Neuronal stem cell (in vitro differentiated cells): ENCODE measurements around the gene DENND6A.
"Not testable (repeated sequence)": the region's sequence is repeated elsewhere in the genome, so short reads cannot be mapped to it uniquely, and the experiment has no call there.

Experiments
- DNase-seq: peaks from one replicate; pipeline ENCODE4 v3.0.0-alpha.2; 2013; ENCODE audit warnings: low spot score
- H2AFZ ChIP-seq: one replicate; pipeline ENCODE4 v1.6.1; 2013; ENCODE audit warnings: mild to moderate bottlenecking, low read length, inconsistent platforms
- H2AK5ac ChIP-seq: 2 replicates; pipeline ENCODE4 v1.6.1; 2013; ENCODE audit warnings: low read depth, mild to moderate bottlenecking, inconsistent platforms, low read length, moderate library complexity, mixed read lengths
- H2BK120ac ChIP-seq: 2 replicates; pipeline ENCODE4 v1.6.1; 2013; ENCODE audit warnings: low read depth, mild to moderate bottlenecking, inconsistent platforms, low read length, moderate library complexity, mixed read lengths
- H2BK12ac ChIP-seq: one replicate; pipeline ENCODE4 v1.6.1; 2013; ENCODE audit warnings: low read length, inconsistent platforms
- H2BK15ac ChIP-seq: 2 replicates; pipeline ENCODE4 v1.6.1; 2013; ENCODE audit warnings: mild to moderate bottlenecking, low read length, inconsistent platforms, mixed read lengths
- H2BK5ac ChIP-seq: one replicate; pipeline ENCODE4 v1.6.1; 2013; ENCODE audit warnings: inconsistent platforms, mild to moderate bottlenecking, low read length, moderate library complexity
- H3K14ac ChIP-seq: one replicate; pipeline ENCODE4 v1.6.1; 2013; ENCODE audit warnings: low read length, inconsistent platforms
- H3K18ac ChIP-seq: 2 replicates; pipeline ENCODE4 v1.6.1; 2013; ENCODE audit warnings: low read length, inconsistent platforms
- H3K23ac ChIP-seq: 2 replicates; pipeline ENCODE4 v1.6.1; 2013; ENCODE audit warnings: low read depth, mild to moderate bottlenecking, mixed read lengths, low read length, inconsistent platforms; ENCODE audit not compliant: poor library complexity
- H3K27ac ChIP-seq: replicated peaks from 3 replicates; pipeline ENCODE4 v1.5.1; 2013; ENCODE audit warnings: low read length, inconsistent platforms
- H3K27me3 ChIP-seq, 3 experiments: 2 replicates each; pipeline ENCODE4 v1.6.1; 2013; ENCODE audit warnings: low read length in 3 of 3, mild to moderate bottlenecking in 2 of 3, inconsistent platforms in 1 of 3, low read depth in 1 of 3, mixed read lengths in 1 of 3, moderate library complexity in 1 of 3; ENCODE audit not compliant: control insufficient read depth in 3 of 3, insufficient read depth in 3 of 3
- H3K36me3 ChIP-seq, 2 donors: replicated peaks in 1 of 2; 2 replicates each; pipeline ENCODE4 v1.6.1; 2013; ENCODE audit warnings: low read length in 2 of 2; ENCODE audit not compliant: control insufficient read depth in 2 of 2, insufficient read depth in 2 of 2
- H3K4ac ChIP-seq: 2 replicates; pipeline ENCODE4 v1.6.1; 2013; ENCODE audit warnings: inconsistent platforms, mild to moderate bottlenecking, low read length, moderate library complexity
- H3K4me1 ChIP-seq, 2 donors: 1 replicate in 1 of 2; 2 replicates in 1 of 2; pipeline ENCODE4 v1.6.1; 2013; ENCODE audit warnings: low read length in 2 of 2, low read depth in 1 of 2; ENCODE audit not compliant: control insufficient read depth in 2 of 2, insufficient read depth in 1 of 2
- H3K4me2 ChIP-seq: one replicate; pipeline ENCODE4 v1.6.1; 2013; ENCODE audit warnings: mild to moderate bottlenecking, low read length, inconsistent platforms; ENCODE audit not compliant: insufficient read depth, poor library complexity, severe bottlenecking
- H3K4me3 ChIP-seq, 2 donors: 2 replicates each; pipeline ENCODE4 v1.5.1; 2013; ENCODE audit warnings: low read length in 2 of 2, mild to moderate bottlenecking in 2 of 2, inconsistent platforms in 1 of 2, moderate library complexity in 1 of 2
- H3K79me1 ChIP-seq: one replicate; pipeline ENCODE4 v1.6.1; 2013; ENCODE audit warnings: low read depth, mild to moderate bottlenecking, inconsistent platforms, low read length, moderate library complexity
- H3K9ac ChIP-seq: one replicate; pipeline ENCODE4 v1.6.1; 2013; ENCODE audit warnings: mild to moderate bottlenecking, low read depth, low read length, inconsistent platforms; ENCODE audit not compliant: poor library complexity
- H3K9me3 ChIP-seq, 2 donors: replicated peaks in 1 of 2; 2 replicates each; pipeline versions ENCODE3 to v1.6.1; 2013; ENCODE audit warnings: low read length in 2 of 2, mild to moderate bottlenecking in 2 of 2, inconsistent platforms in 1 of 2, low read depth in 1 of 2, mixed read lengths in 1 of 2, moderate library complexity in 1 of 2; ENCODE audit not compliant: control insufficient read depth in 2 of 2, insufficient read depth in 1 of 2
- H4K8ac ChIP-seq: one replicate; pipeline ENCODE4 v1.6.1; 2013; ENCODE audit warnings: low read depth, mild to moderate bottlenecking, inconsistent platforms, low read length, moderate library complexity
- H4K91ac ChIP-seq: one replicate; pipeline ENCODE4 v1.6.1; 2013; ENCODE audit warnings: low read length, low read depth, mild to moderate bottlenecking, inconsistent platforms; ENCODE audit not compliant: poor library complexity
- WGBS, 2 donors: extraction: QIAGEN DNeasy Blood & Tissue Kit; methylation state at CpG; one replicate each; pipeline ENCODE4 v1.1.7; 2013; ENCODE audit warnings: missing lambda C conversion rate in 2 of 2, mixed read lengths in 1 of 2; ENCODE audit not compliant: insufficient read length in 2 of 2, insufficient replicate concordance in 1 of 2; ENCODE audit errors: extremely low coverage in 2 of 2; 5-methylcytosine and 5-hydroxymethylcytosine counted together

The DENND6A gene

GRCh38 chr3:57692133-57692395 is 813 bp downstream of the DENND6A start:
- not testable (repeated sequence) for H3K9ac ChIP-seq, DNase-seq, H3K14ac ChIP-seq, H2BK15ac ChIP-seq, H4K8ac ChIP-seq, H2BK120ac ChIP-seq, H3K36me3 ChIP-seq, H3K9me3 ChIP-seq, H3K79me1 ChIP-seq, H2BK5ac ChIP-seq, H3K4ac ChIP-seq, H4K91ac ChIP-seq, H2AK5ac ChIP-seq, H3K27me3 ChIP-seq, H3K23ac ChIP-seq, H3K4me1 ChIP-seq, H2BK12ac ChIP-seq, H3K18ac ChIP-seq
- peak overlapping the region; percentile 64 to 94 for H3K4me3 ChIP-seq
- H2AFZ ChIP-seq, result peak overlapping the region; percentile 98
- WGBS, 2 donors, result no CpG with 5 or more reads among the region's 9 CpGs
- peak overlapping the region; percentile 56 for H3K4me2 ChIP-seq
- H3K27ac ChIP-seq, result peak overlapping the region; percentile 99

GRCh38 chr3:57691411-57692132 is 1.3 kb downstream of the DENND6A start:
- H3K9me3 ChIP-seq, result no peaks in the 10 kb centered on the region
- H3K79me1 ChIP-seq, result peaks cover 2% of the 10 kb centered on the region
- no peak overlapping the region for H2BK120ac ChIP-seq
- no peak for DNase-seq
- no peak overlapping the region for H2BK15ac ChIP-seq
- H3K4ac ChIP-seq, result no peak overlapping the region
- H3K27me3 ChIP-seq, result no peaks in the 10 kb centered on the region
- H2BK12ac ChIP-seq, result no peak overlapping the region
- H3K14ac ChIP-seq, result no peak overlapping the region
- WGBS, 2 donors, result no CpG with 5 or more reads among the region's 19 CpGs
- H3K9ac ChIP-seq, result no peak overlapping the region
- H4K91ac ChIP-seq, result no peak overlapping the region
- peak overlapping the region; percentile 98 for H2AFZ ChIP-seq
- peaks cover 0 to 4% of the 10 kb centered on the region in 2 donors for H3K36me3 ChIP-seq
- H3K27ac ChIP-seq, result no peak overlapping the region
- no peak overlapping the region for H2AK5ac ChIP-seq
- H4K8ac ChIP-seq, result no peak overlapping the region
- peak overlapping the region; percentile 64 to 94 for H3K4me3 ChIP-seq
- H3K4me1 ChIP-seq, result peaks cover 3 to 4% of the 10 kb centered on the region in 2 donors
- no peak overlapping the region for H2BK5ac ChIP-seq
- H3K4me2 ChIP-seq, result peak overlapping the region; percentile 56
- H3K23ac ChIP-seq, result no peak overlapping the region
- H3K18ac ChIP-seq, result no peak overlapping the region

GRCh38 chr3:57689367-57690053 is 3.4 kb downstream of the DENND6A start:
- H2BK12ac ChIP-seq, result no peak overlapping the region
- H3K27me3 ChIP-seq, result no peaks in the 10 kb centered on the region
- no peak overlapping the region for H2BK15ac ChIP-seq
- no peaks in the 10 kb centered on the region for H3K9me3 ChIP-seq
- H3K4me1 ChIP-seq, result peaks cover 3 to 4% of the 10 kb centered on the region in 2 donors
- H3K9ac ChIP-seq, result no peak overlapping the region
- no peak overlapping the region for H2BK5ac ChIP-seq
- no peak overlapping the region for H2BK120ac ChIP-seq
- H3K23ac ChIP-seq, result no peak overlapping the region
- no peak for DNase-seq
- no peak overlapping the region for H3K14ac ChIP-seq
- no peak overlapping the region for H4K8ac ChIP-seq
- no CpG with 5 or more reads among the region's 4 CpGs for WGBS, 2 donors
- no peak overlapping the region for H4K91ac ChIP-seq
- H3K4me3 ChIP-seq, result no peak overlapping the region
- H2AK5ac ChIP-seq, result no peak overlapping the region
- H3K79me1 ChIP-seq, result peaks cover 3% of the 10 kb centered on the region
- no peak overlapping the region for H3K4me2 ChIP-seq
- peaks cover 0 to 15% of the 10 kb centered on the region in 2 donors for H3K36me3 ChIP-seq
- H3K27ac ChIP-seq, result no peak overlapping the region
- H3K18ac ChIP-seq, result no peak overlapping the region
- H3K4ac ChIP-seq, result no peak overlapping the region
- no peak overlapping the region for H2AFZ ChIP-seq

GRCh38 chr3:57688291-57688690 is 4.6 kb downstream of the DENND6A start:
- Histone ChIP-seq H3K4me1 (peaks cover 3 to 4% of the 10 kb centered on the region in 2 donors), H2BK15ac (no peak overlapping the region), H3K79me1 (peaks cover 4% of the 10 kb centered on the region), H4K8ac (no peak overlapping the region), H4K91ac (no peak overlapping the region), H3K9me3 (no peaks in the 10 kb centered on the region), H3K27me3 (no peaks in the 10 kb centered on the region), H2AK5ac (no peak overlapping the region), H3K27ac (peak overlapping the region; percentile 7), H3K23ac (no peak overlapping the region), H3K4me2 (no peak overlapping the region), H2BK120ac (no peak overlapping the region), H2AFZ (no peak overlapping the region), H2BK12ac (no peak overlapping the region), H3K14ac (no peak overlapping the region), H3K4ac (no peak overlapping the region), H2BK5ac (no peak overlapping the region), H3K36me3 (peaks cover 0 to 21% of the 10 kb centered on the region in 2 donors), H3K4me3 (no peak overlapping the region), H3K9ac (no peak overlapping the region), H3K18ac (no peak overlapping the region)
- no CpG with 5 or more reads among the region's 3 CpGs for WGBS, 2 donors
- DNase-seq, result no peak
